Smooth muscle cell (in vitro differentiated cells): ENCODE results near the gene CRYGN. TPM values are rescaled to one million over a fixed set of nuclear protein-coding genes. Genes with fewer than 3 reads are reported as not detected.
A peak's percentile ranks its signal among the peaks of the same experiment; 100 is the strongest.

Source experiments
- DNase-seq: peaks from one replicate; lab custom pipeline; 2025; ENCODE audit not compliant: unreplicated experiment; lab: John Stamatoyannopoulos, UW
- H2AFZ ChIP-seq: fragments of 200-600 bp; sonication (generic); 2 replicates; pipeline ENCODE4 v1.6.0; 2016; ENCODE audit warnings: antibody characterized with exemption, low read depth, mild to moderate bottlenecking
- H3F3A ChIP-seq: fragments of 200-600 bp; sonication (generic); 2 replicates; pipeline ENCODE4 v1.6.0; 2017; ENCODE audit warnings: antibody characterized with exemption, low read depth
- H3K27ac ChIP-seq: fragments of 200-600 bp; sonication (generic); 2 replicates; pipeline ENCODE4 v1.5.1; 2016; ENCODE audit warnings: low read depth, mild to moderate bottlenecking
- H3K27me3 ChIP-seq: fragments of 200-600 bp; sonication (generic); 2 replicates; pipeline ENCODE4 v1.6.1; 2016; ENCODE audit warnings: low read depth, mild to moderate bottlenecking
- H3K36me3 ChIP-seq: fragments of 200-600 bp; sonication (generic); 2 replicates; pipeline ENCODE4 v1.5.1; 2016; ENCODE audit warnings: low read depth
- H3K4me1 ChIP-seq: fragments of 200-600 bp; sonication (generic); 2 replicates; pipeline ENCODE4 v1.5.1; 2016; ENCODE audit warnings: low read depth
- H3K4me2 ChIP-seq: fragments of 200-600 bp; sonication (generic); 2 replicates; pipeline ENCODE4 v1.6.0; 2016; ENCODE audit warnings: mild to moderate bottlenecking
- H3K4me3 ChIP-seq: fragments of 200-600 bp; sonication (generic); 2 replicates; pipeline ENCODE4 v1.5.1; 2016; ENCODE audit warnings: mild to moderate bottlenecking
- H3K79me2 ChIP-seq: fragments of 200-600 bp; sonication (generic); 2 replicates; pipeline ENCODE4 v1.6.0; 2016; ENCODE audit warnings: low read depth, mild to moderate bottlenecking
- H3K9ac ChIP-seq: fragments of 200-600 bp; sonication (generic); 2 replicates; pipeline ENCODE4 v1.6.0; 2016; ENCODE audit warnings: low read depth
- H3K9me3 ChIP-seq: fragments of 200-600 bp; sonication (generic); replicated peaks from 2 replicates; pipeline ENCODE4 v1.5.1; 2016; ENCODE audit warnings: low read depth
- H4K20me1 ChIP-seq: fragments of 200-600 bp; sonication (generic); 2 replicates; pipeline ENCODE4 v1.6.0; 2016; ENCODE audit warnings: low read depth
- CTCF ChIP-seq: fragments of 200-600 bp; sonication (generic); IDR thresholded peaks from 2 replicates; pipeline ENCODE4 v1.5.1; 2017; ENCODE audit warnings: borderline replicate concordance, mild to moderate bottlenecking, antibody characterized with exemption; ENCODE audit not compliant: insufficient read depth, poor library complexity, severe bottlenecking
- WGBS: methylation state at CpG from one replicate; pipeline ENCODE4 v1.1.7; 2016; ENCODE audit warnings: low lambda C conversion rate; 5-methylcytosine and 5-hydroxymethylcytosine counted together
- polyA plus RNA-seq: library from polyadenylated mRNA; unstranded; fragments of >200 nt; fragmentation: Nextera tagmentation; extraction: Ambion mirVana; gene quantifications from 2 replicates; pipeline ENCODE4 v1.2.1, GENCODE V29; 2016
- total RNA-seq: library from RNA; depleted of rRNA; stranded (reverse); fragments of >200 nt; gene quantifications from 2 replicates; pipeline ENCODE4 v1.2.3, GENCODE V29; 2014

Gene CRYGN
- total and polyA plus RNA-seq, 2 experiments from 2014 or later: 0.13 TPM; not detected in 1

GRCh38 chr7:151426441-151426903 is 13.5 kb downstream of the CRYGN start:
- Histone ChIP-seq H3K9me3 (no peaks in the 10 kb centered on the region), H4K20me1 (no peaks in the 10 kb centered on the region), H2AFZ (no peak overlapping the region), H3K27ac (peak overlapping the region; percentile 93), H3K4me2 (peak overlapping the region; percentile 56), H3K4me3 (no peak overlapping the region), H3K79me2 (no peaks in the 10 kb centered on the region), H3K9ac (peak overlapping the region; percentile 61), H3K4me1 (peaks cover 39% of the 10 kb centered on the region), H3K36me3 (no peaks in the 10 kb centered on the region), H3K27me3 (no peaks in the 10 kb centered on the region), H3F3A (peaks cover 32% of the 10 kb centered on the region)
- no peak for DNase-seq
- WGBS: 12% methylated on average over 14 of the region's 14 CpGs
- no peak for TF ChIP-seq CTCF

GRCh38 chr7:151425670-151426440 is 14.1 kb downstream of the CRYGN start:
- Histone ChIP-seq H3K79me2 (no peaks in the 10 kb centered on the region), H3K9ac (peak overlapping the region; percentile 61), H3F3A (peaks cover 32% of the 10 kb centered on the region), H2AFZ (no peak overlapping the region), H3K4me1 (peaks cover 39% of the 10 kb centered on the region), H3K27ac (peak overlapping the region; percentile 93), H3K36me3 (no peaks in the 10 kb centered on the region), H3K4me2 (peak overlapping the region; percentile 56), H3K4me3 (no peak overlapping the region), H3K9me3 (no peaks in the 10 kb centered on the region), H3K27me3 (no peaks in the 10 kb centered on the region), H4K20me1 (no peaks in the 10 kb centered on the region)
- 28% methylated on average over 7 of the region's 7 CpGs for WGBS
- no peak for TF ChIP-seq CTCF
- DNase-seq: no peak

GRCh38 chr7:151424799-151425198 is 15.1 kb downstream of the CRYGN start:
- Histone ChIP-seq H3K79me2 (no peaks in the 10 kb centered on the region), H3K36me3 (no peaks in the 10 kb centered on the region), H3K4me2 (no peak overlapping the region), H3K9ac (no peak overlapping the region), H3K9me3 (no peaks in the 10 kb centered on the region), H4K20me1 (no peaks in the 10 kb centered on the region), H3F3A (peaks cover 32% of the 10 kb centered on the region), H3K27me3 (no peaks in the 10 kb centered on the region), H3K4me1 (peaks cover 39% of the 10 kb centered on the region), H3K27ac (peak overlapping the region; percentile 93), H2AFZ (no peak overlapping the region), H3K4me3 (no peak overlapping the region)
- WGBS: 50% methylated on average over 5 of the region's 5 CpGs
- no peak for TF ChIP-seq CTCF
- no peak for DNase-seq

- H3K27me3 ChIP-seq: no peaks in the 10 kb centered on the region
- 91% methylated on average over 5 of the region's 5 CpGs for WGBS
- no peak overlapping the region for H3K4me3 ChIP-seq
- H3K36me3 ChIP-seq: no peaks in the 10 kb centered on the region
- H4K20me1 ChIP-seq: no peaks in the 10 kb centered on the region
- H3K79me2 ChIP-seq: no peaks in the 10 kb centered on the region
- H3K27ac ChIP-seq: no peak overlapping the region
- peaks cover 25% of the 10 kb centered on the region for H3F3A ChIP-seq
- no peak overlapping the region for H3K9ac ChIP-seq
- no peak for DNase-seq
- no peaks in the 10 kb centered on the region for H3K9me3 ChIP-seq
- no peak overlapping the region for H3K4me2 ChIP-seq
- H3K4me1 ChIP-seq: peaks cover 30% of the 10 kb centered on the region
- TF ChIP-seq CTCF: no peak
- no peak overlapping the region for H2AFZ ChIP-seq
These were observed 16.0 kb downstream of the CRYGN start for GRCh38 chr7:151423936-151424335.
